Smooth muscle cell (in vitro differentiated cells): ENCODE measurements around the gene GLIPR1L1. TPM values are rescaled to one million over a fixed set of nuclear protein-coding genes. Genes with fewer than 3 reads are reported as not detected.

Experiments
- DNase-seq: peaks from one replicate; lab custom pipeline; 2025; ENCODE audit not compliant: unreplicated experiment; lab: John Stamatoyannopoulos, UW
- H2AFZ ChIP-seq: fragments of 200-600 bp; sonication (generic); 2 replicates; pipeline ENCODE4 v1.6.0; 2016; ENCODE audit warnings: antibody characterized with exemption, low read depth, mild to moderate bottlenecking
- H3F3A ChIP-seq: fragments of 200-600 bp; sonication (generic); 2 replicates; pipeline ENCODE4 v1.6.0; 2017; ENCODE audit warnings: antibody characterized with exemption, low read depth
- H3K27ac ChIP-seq: fragments of 200-600 bp; sonication (generic); 2 replicates; pipeline ENCODE4 v1.5.1; 2016; ENCODE audit warnings: low read depth, mild to moderate bottlenecking
- H3K27me3 ChIP-seq: fragments of 200-600 bp; sonication (generic); 2 replicates; pipeline ENCODE4 v1.6.1; 2016; ENCODE audit warnings: low read depth, mild to moderate bottlenecking
- H3K36me3 ChIP-seq: fragments of 200-600 bp; sonication (generic); 2 replicates; pipeline ENCODE4 v1.5.1; 2016; ENCODE audit warnings: low read depth
- H3K4me1 ChIP-seq: fragments of 200-600 bp; sonication (generic); 2 replicates; pipeline ENCODE4 v1.5.1; 2016; ENCODE audit warnings: low read depth
- H3K4me2 ChIP-seq: fragments of 200-600 bp; sonication (generic); 2 replicates; pipeline ENCODE4 v1.6.0; 2016; ENCODE audit warnings: mild to moderate bottlenecking
- H3K4me3 ChIP-seq: fragments of 200-600 bp; sonication (generic); 2 replicates; pipeline ENCODE4 v1.5.1; 2016; ENCODE audit warnings: mild to moderate bottlenecking
- H3K79me2 ChIP-seq: fragments of 200-600 bp; sonication (generic); 2 replicates; pipeline ENCODE4 v1.6.0; 2016; ENCODE audit warnings: low read depth, mild to moderate bottlenecking
- H3K9ac ChIP-seq: fragments of 200-600 bp; sonication (generic); 2 replicates; pipeline ENCODE4 v1.6.0; 2016; ENCODE audit warnings: low read depth
- H3K9me3 ChIP-seq: fragments of 200-600 bp; sonication (generic); replicated peaks from 2 replicates; pipeline ENCODE4 v1.5.1; 2016; ENCODE audit warnings: low read depth
- H4K20me1 ChIP-seq: fragments of 200-600 bp; sonication (generic); 2 replicates; pipeline ENCODE4 v1.6.0; 2016; ENCODE audit warnings: low read depth
- CTCF ChIP-seq: fragments of 200-600 bp; sonication (generic); IDR thresholded peaks from 2 replicates; pipeline ENCODE4 v1.5.1; 2017; ENCODE audit warnings: borderline replicate concordance, mild to moderate bottlenecking, antibody characterized with exemption; ENCODE audit not compliant: insufficient read depth, poor library complexity, severe bottlenecking
- WGBS: methylation state at CpG from one replicate; pipeline ENCODE4 v1.1.7; 2016; ENCODE audit warnings: low lambda C conversion rate; 5-methylcytosine and 5-hydroxymethylcytosine counted together
- polyA plus RNA-seq: library from polyadenylated mRNA; unstranded; fragments of >200 nt; fragmentation: Nextera tagmentation; extraction: Ambion mirVana; gene quantifications from 2 replicates; pipeline ENCODE4 v1.2.1, GENCODE V29; 2016
- total RNA-seq: library from RNA; depleted of rRNA; stranded (reverse); fragments of >200 nt; gene quantifications from 2 replicates; pipeline ENCODE4 v1.2.3, GENCODE V29; 2014

The GLIPR1L1 gene
- total and polyA plus RNA-seq, 2 experiments from 2014 or later: not detected

DNA sequence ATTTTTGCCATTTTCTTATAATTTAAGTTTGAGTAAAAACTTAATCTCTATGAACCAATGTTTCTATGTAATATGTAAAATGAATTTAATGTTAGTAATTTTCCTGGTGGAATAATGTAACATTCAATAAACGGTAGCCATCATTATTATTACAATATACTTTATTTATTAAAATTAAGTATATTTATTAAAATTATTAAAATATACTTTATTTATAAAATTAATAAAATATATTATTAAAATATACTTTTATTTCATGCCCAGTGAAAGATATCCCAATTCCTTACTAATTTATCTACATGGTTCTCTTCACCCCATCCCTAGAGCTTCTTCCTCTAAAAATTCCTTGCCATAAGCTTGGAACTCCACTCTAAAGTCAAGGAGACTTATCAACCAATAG is 6.8 kb upstream of the GLIPR1L1 start:
- Histone ChIP-seq H3K27me3 (no peaks in the 10 kb centered on the region), H3F3A (no peaks in the 10 kb centered on the region), H3K27ac (no peak overlapping the region), H3K9me3 (no peaks in the 10 kb centered on the region), H3K4me3 (no peak overlapping the region), H3K36me3 (no peaks in the 10 kb centered on the region), H4K20me1 (no peaks in the 10 kb centered on the region), H2AFZ (no peak overlapping the region), H3K9ac (no peak overlapping the region), H3K79me2 (no peaks in the 10 kb centered on the region), H3K4me2 (no peak overlapping the region), H3K4me1 (peaks cover 9% of the 10 kb centered on the region)
- DNase-seq: no peak
- WGBS: 92% methylated on average over 1 of the region's 1 CpG
- no peak for TF ChIP-seq CTCF

- Histone ChIP-seq H4K20me1 (no peaks in the 10 kb centered on the region), H3K36me3 (no peaks in the 10 kb centered on the region), H3K27me3 (no peaks in the 10 kb centered on the region), H3K4me3 (peak within 1 kb of the TSS; percentile 74), H3F3A (no peaks in the 10 kb centered on the region), H3K27ac (peak within 1 kb of the TSS; percentile 81), H2AFZ (peak within 1 kb of the TSS; percentile 82), H3K4me2 (peak within 1 kb of the TSS; percentile 92), H3K9ac (peak within 1 kb of the TSS; percentile 92), H3K4me1 (peaks cover 9% of the 10 kb centered on the region), H3K9me3 (no peaks in the 10 kb centered on the region), H3K79me2 (no peaks in the 10 kb centered on the region)
- peak; percentile 31 for DNase-seq
- no peak for TF ChIP-seq CTCF
- WGBS: 4% methylated on average over 38 of the region's 40 CpGs
Observed at GRCh38 chr12:75329918-75330826, 4.3 kb upstream of the GLIPR1L1 start, which contains the start of gene CAPS2. Gene CAPS2 (minus strand): TSS chr12:75330324. CDS start chr12:75326498, 3,826 bp downstream.

- WGBS: 97% methylated on average over 1 of the region's 1 CpG
- Histone ChIP-seq H3K9ac (no peak overlapping the region), H3K4me2 (no peak overlapping the region), H4K20me1 (no peaks in the 10 kb centered on the region), H3K4me3 (no peak overlapping the region), H3K27me3 (no peaks in the 10 kb centered on the region), H2AFZ (no peak overlapping the region), H3K79me2 (no peaks in the 10 kb centered on the region), H3K36me3 (no peaks in the 10 kb centered on the region), H3K27ac (no peak overlapping the region), H3K9me3 (no peaks in the 10 kb centered on the region), H3F3A (no peaks in the 10 kb centered on the region), H3K4me1 (no peaks in the 10 kb centered on the region)
- no peak for DNase-seq
- no peak for TF ChIP-seq CTCF
Observed at GRCh38 chr12:75337905-75338304, 3.4 kb downstream of the GLIPR1L1 start.

- Histone ChIP-seq H3K4me3 (no peak overlapping the region), H3K9me3 (no peaks in the 10 kb centered on the region), H3K4me1 (no peaks in the 10 kb centered on the region), H3K79me2 (no peaks in the 10 kb centered on the region), H3K27ac (no peak overlapping the region), H3F3A (no peaks in the 10 kb centered on the region), H4K20me1 (no peaks in the 10 kb centered on the region), H3K9ac (no peak overlapping the region), H3K36me3 (no peaks in the 10 kb centered on the region), H2AFZ (no peak overlapping the region), H3K4me2 (no peak overlapping the region), H3K27me3 (no peaks in the 10 kb centered on the region)
- WGBS: 84% methylated on average over 5 of the region's 5 CpGs
- no peak for DNase-seq
- no peak for TF ChIP-seq CTCF
Observed at GRCh38 chr12:75341873-75342272, 7.4 kb downstream of the GLIPR1L1 start.
